NCI-H226 (cell line): ENCODE data around the gene EFCC1.

Experiments
- DNase-seq: peaks from one replicate; pipeline ENCODE4 v3.0.0-alpha.2; 2015

Gene EFCC1

GRCh38 chr3:128995737-128996136 lies 5.4 kb upstream of the EFCC1 start:
- no peak for DNase-seq

- DNase-seq = no peak
Observed at GRCh38 chr3:128996200-128996599, 4.9 kb upstream of the EFCC1 start.

GRCh38 chr3:128996726-128997125 lies 4.4 kb upstream of the EFCC1 start:
- no peak for DNase-seq

- no peak for DNase-seq
Observed at GRCh38 chr3:128997486-128998133, 3.5 kb upstream of the EFCC1 start.

GRCh38 chr3:128998561-128998960 lies 2.5 kb upstream of the EFCC1 start:
- no peak for DNase-seq

- no peak for DNase-seq
Observed at GRCh38 chr3:128999102-128999501, 2.0 kb upstream of the EFCC1 start.

- no peak for DNase-seq
Observed at GRCh38 chr3:129000742-129001100, 383 bp upstream of the EFCC1 start.

GRCh38 chr3:129001806-129002572 lies 885 bp downstream of the EFCC1 start:
- no peak for DNase-seq

GRCh38 chr3:129002573-129003569 lies 1.8 kb downstream of the EFCC1 start:
- DNase-seq = no peak

GRCh38 chr3:129003578-129004112 lies 2.5 kb downstream of the EFCC1 start:
- no peak for DNase-seq

- no peak for DNase-seq
Observed at GRCh38 chr3:129004639-129005295, 3.7 kb downstream of the EFCC1 start.

- DNase-seq = no peak
Observed at GRCh38 chr3:129005526-129006303, 4.6 kb downstream of the EFCC1 start.

- DNase-seq = no peak
Observed at GRCh38 chr3:129006864-129007263, 5.8 kb downstream of the EFCC1 start.

GRCh38 chr3:129007792-129008191 lies 6.7 kb downstream of the EFCC1 start:
- DNase-seq = no peak

- DNase-seq = no peak
Observed at GRCh38 chr3:129009266-129009665, 8.2 kb downstream of the EFCC1 start.

GRCh38 chr3:129010310-129010956 lies 9.3 kb downstream of the EFCC1 start:
- no peak for DNase-seq

GRCh38 chr3:129013491-129013891 lies 12.4 kb downstream of the EFCC1 start:
- no peak for DNase-seq

GRCh38 chr3:129014148-129014547 lies 13.0 kb downstream of the EFCC1 start:
- no peak for DNase-seq

GRCh38 chr3:129014793-129015345 lies 13.8 kb downstream of the EFCC1 start:
- no peak for DNase-seq

GRCh38 chr3:129015388-129016105 lies 14.4 kb downstream of the EFCC1 start:
- DNase-seq = no peak
